ENCODE measurements around the gene HNRNPL.
A peak's percentile ranks its signal among the peaks of the same experiment; 100 is the strongest.
"Not testable (repeated sequence)": the region's sequence is repeated elsewhere in the genome, so short reads cannot be mapped to it uniquely, and the experiment has no call there.

The HNRNPL gene

DNA sequence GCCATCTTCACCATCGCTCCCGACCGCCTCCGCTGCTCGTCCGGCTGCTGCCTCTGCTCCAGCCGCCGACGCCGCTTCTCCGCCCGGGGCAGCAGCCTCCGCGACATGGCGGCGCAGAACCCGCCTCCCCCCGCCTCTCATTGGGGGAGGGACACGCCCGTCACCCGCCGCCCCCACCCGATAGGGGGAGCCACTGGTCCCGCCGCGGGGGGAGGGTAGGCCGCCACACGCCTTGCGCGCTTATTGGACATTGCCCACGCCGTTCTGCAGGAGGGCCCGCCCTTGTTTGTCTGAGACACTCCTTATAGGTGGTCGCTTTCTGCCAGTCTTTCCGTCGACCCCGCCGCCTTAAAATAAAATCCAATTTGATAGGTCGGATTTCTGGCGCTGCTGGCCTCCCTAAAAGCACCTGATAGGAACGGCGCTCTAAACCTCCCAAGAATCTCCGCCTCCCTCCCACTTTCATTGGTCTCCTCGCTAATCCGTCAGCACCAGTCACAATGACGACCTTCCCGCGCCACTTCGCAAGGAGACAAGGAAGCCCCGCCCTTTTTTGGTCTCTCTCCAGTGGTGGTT is at the start of gene HNRNPL:
HNRNPL (minus strand) TSS at position 127 of the 576 bp plus-strand sequence; CDS start at position 107, 20 bp downstream.
- DNase-seq = peak; percentile 100

DNA sequence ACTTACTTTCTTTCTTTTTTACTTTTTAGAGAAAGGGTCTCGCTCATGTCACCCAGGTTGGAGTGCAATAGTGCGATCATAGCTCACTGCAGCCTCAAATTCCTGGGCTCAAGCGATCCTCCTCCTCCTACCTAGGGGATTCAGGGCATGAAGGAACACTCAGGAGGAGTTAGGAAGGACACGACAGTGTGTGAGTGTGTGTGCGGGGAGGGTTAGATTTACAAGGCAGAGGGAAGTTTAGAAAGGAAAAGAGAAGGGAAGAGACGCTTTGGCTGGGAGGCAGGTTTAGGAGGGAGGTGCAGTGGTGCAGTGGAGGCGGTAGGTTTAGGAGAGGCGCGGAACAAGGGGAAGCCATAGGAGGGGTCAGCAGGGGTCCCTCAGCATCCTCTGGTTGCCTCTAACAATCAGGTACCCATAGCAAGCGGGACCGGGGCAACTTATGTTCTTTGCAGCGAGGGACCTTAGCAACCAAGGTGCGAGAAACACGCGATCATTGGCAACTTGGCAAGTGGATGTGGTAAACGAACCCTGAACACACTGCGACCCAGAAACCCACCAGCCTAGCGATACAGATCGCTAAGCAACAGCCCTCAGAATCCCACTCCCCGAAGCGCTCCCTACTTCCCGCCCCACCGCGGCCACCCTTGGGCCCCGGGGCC is 49.1 kb upstream of the HNRNPL start:
- no peak for DNase-seq

DNA sequence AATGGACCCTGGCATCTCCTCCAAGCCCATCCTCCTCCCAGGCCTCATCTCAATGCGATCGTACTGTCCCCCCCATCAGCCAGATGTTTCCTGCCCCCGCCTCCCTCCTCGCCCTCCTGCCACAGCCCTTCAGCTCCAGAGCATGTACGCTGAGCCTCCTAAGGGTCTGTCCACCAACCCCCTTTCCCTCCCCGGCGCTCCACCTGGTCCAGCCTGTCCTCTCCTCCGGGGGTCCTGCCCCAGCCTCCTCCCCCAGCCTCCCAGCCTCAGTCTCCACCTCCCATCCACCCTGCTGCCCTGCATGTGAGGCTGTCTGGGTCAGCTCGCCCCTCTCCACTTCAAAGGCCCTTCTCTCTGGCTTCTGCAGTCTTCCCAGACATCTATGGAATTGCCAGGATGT is 45.2 kb upstream of the HNRNPL start:
- no peak for DNase-seq

DNA sequence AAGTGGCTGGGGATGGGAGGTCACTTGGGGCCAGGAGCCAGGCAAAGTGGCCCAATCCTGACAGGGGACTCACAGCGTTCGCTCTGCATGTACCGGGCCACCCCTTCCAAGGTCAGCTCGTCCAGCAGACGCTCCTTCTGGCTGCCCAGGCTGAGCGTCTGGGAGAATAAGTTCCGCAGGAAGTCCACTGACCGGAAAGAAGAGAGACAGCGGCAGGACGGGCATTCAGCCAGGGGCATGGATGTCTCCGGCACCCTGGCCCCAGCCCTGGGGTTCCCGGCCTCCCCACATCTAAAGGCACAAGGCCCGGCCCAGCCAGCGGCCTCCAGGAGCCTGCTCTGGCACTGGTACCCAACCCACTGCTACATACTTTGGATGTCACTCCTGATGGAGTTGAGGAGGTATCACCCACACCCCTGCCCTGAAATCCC is 43.6 kb upstream of the HNRNPL start:
- no peak for DNase-seq

DNA sequence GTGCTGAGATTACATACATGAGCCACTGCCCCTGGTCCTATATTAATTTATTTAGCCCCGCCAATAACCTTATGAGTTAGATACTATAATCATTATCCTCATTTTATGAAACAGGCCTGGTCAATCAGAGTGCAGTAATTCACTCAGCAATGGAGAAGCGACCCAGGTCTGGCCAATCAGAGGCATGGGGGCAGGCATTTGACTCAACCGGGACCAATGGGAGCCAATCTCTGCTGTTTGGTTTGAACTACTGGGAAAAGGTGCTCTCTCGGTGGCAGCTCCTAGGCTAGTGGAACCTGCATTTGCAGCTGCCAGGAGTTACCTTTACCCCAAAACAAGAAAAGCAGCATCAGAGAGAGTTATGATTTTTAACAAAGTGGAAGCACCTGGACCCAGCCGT is 43.1 kb upstream of the HNRNPL start:
- DNase-seq = no peak

DNA sequence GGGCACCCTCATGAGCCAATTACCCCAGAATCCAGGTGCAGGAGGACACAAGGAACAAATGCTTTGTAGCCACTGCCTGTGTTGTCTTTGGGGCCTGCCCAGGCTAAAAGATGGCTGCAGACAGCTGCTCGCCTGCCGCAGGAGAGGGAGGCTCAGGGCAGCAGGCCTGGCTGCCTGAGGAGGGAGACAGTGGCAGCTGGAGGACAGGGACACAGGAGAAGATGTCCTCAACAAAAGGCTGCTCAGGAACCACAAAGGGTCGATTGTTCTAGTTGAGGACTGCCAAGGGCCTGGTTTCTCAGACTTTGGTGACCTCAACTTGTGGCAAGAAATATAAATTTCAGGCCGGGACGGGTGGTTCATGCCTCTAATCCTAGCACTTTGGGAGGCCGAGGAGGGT is 42.0 kb upstream of the HNRNPL start:
- no peak for DNase-seq

DNA sequence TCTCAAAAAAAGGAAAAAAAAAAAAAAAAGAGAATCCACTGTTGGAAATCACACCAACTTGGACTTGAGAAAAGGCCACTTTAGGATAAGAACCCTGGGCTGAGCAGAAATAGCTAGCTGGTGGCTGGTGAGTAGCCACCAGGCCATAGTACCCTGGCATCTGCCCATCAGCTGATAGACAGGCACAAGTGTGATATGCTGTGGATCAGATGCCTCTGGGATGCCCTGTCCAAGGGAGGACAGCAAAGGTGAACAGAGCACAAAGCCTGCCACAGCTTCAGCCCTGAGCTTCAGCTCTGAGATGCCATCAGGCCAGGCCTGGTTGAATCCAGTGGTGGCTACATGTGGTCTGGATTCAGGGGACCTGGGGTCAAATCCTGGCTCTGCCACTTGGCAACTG is 40.9 kb upstream of the HNRNPL start:
- no peak for DNase-seq

DNA sequence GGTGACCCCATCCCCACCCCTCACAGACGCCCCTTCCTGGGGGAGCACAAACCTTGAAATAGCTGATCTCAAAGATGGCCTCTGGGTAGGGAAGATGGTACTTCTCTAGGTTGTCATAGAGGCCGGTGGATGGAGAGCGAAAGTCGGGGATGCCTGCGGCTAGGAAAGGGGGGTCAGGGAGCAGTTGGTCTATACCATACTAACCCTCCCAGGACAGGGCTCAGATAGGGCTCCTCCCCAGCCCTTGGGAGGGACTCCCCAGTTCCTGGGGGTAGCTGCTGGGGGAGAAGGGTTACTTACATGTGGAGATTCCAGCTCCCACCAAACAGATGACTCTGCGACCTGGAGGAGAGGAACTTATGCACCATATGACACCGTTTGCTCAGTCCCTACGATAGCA is 40.0 kb upstream of the HNRNPL start:
- no peak for DNase-seq

DNA sequence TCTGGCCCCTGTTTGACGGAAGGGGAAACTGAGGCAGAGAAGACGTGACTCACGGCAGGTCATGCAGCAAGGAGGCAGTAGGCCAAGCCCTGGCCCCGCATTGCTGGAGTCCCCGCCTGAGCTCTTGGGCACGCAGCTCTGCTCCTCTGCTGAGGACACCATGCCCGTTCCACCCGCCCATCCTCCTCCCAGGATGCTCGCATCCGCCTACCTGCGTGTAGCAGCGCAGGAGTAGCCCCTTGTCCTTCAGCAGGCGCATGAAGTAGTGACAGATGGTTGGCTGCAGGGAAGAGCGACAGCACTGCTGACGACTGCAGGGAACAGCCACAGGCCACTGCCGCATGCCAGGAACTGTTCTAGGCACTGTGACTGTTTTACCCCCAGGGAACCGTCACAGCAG is 39.1 kb upstream of the HNRNPL start:
- DNase-seq = no peak

DNA sequence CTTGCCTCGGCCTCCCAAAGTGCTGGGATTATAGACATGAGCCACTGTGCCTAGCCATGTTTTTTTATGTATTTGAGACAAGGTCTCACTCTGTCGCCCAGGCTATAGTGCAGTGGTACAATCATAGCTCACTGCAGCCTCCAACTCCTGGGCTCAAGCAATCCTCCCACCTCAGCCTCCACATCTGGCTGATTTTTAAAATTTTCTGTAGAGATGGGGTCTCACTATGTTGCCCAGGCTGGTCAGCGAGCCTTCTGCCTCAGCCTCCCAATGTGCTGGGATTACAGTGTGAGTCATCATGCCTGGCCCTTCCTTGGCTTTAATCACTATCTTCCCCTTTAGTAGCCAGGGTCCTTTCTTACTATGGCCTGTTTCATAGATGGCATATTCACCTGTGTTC is 34.9 kb upstream of the HNRNPL start:
- not testable (repeated sequence) for DNase-seq

DNA sequence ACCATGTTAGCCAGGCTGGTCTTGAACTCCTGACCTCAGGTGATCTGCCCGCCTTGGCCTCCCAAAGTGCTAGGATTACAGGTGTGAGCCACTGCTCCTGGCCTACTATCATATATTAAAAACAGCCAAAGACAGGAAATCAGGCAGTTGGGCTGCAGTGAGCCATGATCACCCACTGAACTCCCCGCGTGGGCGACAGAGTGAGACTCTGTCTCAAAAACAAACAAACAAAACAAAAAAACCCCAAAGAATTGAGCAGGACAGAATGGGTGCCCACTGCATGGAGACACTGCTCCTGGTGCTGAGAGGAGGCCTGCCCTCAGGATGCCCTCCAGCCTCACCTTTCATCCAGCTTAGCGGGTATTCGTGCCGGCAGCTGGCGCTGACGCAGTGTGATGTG is 33.5 kb upstream of the HNRNPL start:
- DNase-seq = no peak

DNA sequence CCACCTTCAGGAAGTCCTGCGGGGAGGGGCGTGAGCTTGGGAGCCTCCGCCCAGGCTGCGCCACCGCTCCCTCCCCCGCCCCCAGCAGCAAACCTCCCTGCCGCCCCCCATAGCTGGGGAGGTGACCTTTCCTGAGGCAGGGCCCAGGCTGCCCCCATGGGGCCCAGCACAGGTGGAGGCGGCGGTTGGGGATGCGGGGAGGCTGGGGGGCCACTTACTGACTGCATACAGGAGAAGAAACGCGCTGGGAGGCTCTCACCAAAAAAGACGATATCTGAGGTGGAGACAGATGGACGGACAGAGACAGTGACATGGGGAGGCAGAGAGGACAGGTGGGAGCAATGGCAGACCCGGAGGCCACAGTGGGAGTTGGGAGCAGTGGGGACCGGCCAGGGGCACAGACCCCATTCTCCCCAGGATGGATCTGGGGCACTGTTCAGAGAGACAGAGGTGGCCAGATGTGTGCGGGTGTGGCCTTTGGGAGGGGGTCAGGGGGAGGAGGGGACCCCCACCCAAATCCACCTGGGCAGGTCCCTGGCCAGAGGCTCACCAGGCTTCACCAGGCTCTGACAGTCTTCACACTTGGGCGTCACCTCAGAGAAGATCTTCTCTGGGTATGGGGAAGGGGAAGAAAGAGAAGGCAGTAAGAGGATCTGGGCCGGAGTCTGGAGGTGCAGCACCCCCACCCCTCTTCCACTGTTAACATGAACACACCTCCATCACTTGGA is 31.3 kb upstream of the HNRNPL start:
- DNase-seq = no peak

DNA sequence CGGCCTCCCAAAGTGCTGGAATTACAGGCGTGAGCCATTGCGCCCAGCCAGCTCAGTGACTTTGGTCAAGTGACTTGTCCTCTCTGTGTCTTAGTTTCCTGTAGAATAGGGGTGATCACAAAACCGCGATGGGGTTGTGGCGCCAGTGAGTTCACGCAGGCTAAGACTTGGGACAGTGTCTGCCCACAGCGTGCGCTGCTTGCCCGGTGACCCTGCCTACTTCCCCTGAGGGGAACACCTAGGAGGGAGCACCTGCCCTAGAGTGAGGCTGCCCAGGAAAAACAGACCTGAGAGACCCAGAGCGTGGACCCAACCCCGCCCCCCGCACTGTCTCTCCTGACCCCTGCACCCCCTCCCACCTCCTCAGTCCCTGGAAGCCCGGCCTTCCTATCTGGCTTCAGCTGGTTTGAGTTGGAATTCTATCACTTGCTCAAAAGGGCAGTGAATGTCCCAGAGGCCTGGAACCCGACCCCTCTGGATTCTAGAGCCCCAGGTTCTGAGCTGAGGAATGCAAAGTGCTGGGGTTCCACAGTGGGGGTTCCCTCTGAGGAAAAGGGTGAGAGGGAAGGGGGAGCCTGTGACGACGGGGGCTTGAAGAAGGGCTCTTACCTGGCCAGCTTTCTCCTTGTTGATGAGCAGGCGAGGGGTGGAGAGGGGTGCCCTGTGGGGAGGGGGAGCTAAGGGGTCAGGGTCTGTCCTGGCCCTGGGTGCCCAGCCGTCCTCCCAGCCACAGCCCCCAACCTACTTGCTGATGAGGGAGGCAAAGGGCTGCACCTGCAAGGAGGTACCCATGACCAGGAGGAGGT is 30.5 kb upstream of the HNRNPL start:
- no peak for DNase-seq

DNA sequence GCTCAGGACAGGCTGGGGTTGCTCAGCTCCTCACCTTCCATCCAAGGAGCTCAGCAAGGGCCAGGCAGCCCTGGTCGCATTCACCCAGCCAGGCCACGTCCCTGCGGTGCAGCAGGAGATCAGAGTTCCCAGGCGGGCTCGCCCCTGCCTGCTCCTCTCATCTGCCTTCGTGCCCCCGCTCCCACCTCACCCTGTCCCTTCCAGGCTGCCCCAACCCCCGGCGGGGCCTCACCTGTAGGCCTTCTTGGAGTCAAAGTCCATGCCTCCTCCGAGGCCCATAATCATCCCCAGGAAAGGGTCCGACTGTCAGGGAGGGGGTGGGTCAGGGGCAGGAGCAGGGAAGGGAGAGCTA is 29.6 kb upstream of the HNRNPL start:
- DNase-seq = no peak

DNA sequence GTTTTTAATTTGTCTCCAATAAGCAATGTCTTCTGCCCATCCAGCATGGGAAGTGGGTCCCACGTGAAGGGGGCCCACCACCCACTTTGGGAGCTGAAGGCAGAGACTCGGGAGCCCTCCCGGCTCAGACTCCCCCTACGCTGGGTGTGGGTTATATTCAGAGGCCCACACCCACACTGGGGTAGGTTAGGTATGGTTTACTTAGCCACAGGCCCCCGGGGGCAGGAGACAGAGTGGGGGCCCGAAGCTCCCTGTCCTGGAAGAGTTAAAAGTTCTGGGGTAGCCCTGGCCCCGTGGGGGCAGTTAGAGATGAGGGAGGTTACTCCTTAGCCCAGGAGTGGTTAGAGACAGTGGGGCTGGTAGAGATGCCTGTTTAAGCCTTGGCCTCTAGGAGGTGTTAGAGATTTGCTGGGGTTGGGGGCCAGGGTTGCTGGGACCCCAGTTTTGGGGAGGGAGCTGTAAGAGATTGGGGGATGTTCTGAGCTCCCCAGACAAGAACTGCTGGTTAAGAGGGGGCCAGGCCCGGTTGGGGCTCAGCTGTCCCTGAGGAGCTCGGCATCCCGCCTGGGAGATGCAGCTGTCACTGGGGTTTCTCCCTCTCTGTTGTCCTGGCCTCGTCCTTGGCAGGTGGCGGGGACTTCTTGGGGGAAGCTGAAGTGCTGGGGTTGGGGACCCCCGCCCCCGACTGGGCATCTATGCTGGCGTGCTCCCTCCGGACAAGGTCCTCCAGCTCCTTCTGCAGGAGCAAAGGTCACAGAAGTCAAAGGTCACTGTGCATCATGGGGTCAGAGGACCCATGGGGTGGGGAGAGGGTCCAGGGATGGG is 29.0 kb upstream of the HNRNPL start:
- DNase-seq = no peak

DNA sequence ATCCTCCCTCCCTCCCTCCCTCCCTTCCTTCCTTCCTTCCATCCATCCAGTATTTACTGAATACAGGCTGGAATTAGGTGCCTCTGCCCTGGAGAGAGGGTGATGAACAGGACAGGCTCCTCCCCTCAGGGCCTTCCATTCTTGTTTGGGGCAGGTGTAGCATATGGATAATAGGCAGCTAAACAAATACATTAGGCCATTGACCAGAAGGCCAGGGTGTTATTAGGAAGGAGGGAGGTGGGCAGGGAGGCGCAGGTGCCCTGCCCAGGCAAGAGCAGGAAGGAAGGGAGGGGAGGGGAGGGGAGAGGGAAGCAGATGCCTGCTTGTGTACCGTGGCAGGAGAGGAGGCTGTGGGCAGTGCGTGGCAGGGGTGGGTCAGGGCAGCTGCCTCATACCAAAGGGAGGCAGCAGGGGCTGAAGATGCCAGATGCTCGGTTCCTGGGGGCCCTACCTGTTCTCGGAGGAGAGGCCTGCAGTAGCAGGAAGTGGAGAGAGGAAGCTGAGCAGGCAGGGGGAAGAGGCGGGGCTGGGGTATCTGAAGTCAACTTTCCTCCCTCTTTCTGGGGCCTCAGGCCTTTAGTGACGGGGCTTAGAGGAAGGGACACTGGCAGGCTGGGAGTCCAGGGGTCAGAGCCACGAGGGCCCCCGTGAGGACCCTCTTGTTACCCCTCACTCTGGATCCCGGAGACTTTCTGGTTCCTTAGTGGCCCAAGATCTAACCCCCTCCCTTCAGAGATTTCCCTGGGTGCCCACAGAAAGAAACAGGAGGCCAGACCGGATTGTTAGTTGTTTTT is 28.2 kb upstream of the HNRNPL start, which contains the start of gene RINL:
RINL (minus strand) TSS at position 495 of the 794 bp plus-strand sequence. CDS start 1,533 bp downstream, outside the sequence.
- DNase-seq = peak; percentile 77

DNA sequence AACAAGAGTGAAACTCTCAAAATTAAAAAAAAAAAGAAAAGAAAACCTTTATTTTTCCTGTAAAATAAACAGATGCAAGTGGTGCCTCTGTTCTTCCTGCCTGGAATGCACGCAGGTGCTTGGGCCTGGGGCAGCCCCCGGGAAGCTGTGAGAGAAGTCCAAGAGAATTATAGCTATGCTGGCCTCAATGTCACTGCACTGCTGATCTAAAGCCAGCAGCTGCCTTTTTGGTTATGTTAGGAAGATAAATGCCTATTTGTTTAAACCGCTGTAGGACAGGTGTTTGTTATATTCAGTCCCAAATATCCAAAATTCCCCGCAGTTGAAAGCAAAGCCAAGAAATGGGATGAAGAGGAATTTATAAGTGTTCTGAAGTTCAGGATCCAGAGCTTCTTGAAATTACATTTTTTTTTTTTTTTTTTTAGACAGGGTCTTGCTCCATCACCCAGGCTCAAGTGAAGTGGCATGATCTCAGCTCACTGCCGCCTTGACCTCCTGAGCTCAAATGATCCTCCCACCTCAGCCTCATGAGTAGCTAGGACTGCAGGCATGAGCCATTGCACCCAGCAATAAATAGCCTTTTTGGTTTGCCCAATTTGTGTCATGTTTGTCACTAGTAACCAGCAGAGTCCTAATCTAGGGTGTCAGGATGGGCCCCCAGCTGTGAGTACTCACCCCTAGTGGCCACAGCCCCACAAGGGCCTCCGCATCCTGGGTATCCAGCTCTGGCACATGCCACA is 26.0 kb upstream of the HNRNPL start:
- DNase-seq = no peak

DNA sequence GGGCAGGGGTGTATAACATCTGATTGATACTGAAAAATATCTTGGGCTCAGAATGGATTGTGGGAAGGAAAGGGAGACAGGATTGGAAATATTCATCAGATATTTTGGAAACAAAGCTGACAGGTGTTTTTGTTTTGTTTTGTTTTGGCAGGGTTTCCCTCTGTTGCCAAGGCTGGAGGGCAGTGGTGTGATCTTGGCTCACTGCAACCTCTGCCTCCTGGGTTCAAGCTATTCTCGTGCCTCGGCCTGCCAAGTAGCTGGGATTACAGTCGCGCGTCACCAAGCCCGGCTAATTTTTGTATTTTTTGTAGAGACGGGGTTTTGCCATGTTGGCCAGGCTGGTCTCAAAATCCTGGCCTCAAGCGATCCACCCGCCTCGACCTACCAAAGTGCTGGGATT is 23.6 kb upstream of the HNRNPL start:
- DNase-seq = not testable (repeated sequence)

DNA sequence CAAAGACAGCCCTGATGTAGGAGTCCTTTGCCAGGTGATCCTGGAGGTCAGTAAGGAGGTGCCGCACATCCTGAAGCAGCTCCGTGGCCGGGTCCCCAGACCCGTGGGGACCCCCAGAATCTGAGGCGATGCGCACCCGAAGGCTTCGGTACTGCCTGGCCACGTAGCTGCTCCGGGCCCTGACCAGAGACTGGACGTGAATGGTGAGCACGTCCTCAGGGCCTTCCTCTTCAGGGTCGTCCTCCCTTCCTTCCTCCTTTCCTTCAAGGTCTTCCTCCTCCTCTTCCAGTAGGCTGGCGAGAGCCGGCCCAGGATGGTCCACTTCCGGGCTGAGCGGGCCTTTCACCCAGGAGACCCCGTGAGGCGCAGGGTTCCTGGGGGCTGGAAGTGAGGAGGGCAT is 20.8 kb upstream of the HNRNPL start:
- no peak for DNase-seq

DNA sequence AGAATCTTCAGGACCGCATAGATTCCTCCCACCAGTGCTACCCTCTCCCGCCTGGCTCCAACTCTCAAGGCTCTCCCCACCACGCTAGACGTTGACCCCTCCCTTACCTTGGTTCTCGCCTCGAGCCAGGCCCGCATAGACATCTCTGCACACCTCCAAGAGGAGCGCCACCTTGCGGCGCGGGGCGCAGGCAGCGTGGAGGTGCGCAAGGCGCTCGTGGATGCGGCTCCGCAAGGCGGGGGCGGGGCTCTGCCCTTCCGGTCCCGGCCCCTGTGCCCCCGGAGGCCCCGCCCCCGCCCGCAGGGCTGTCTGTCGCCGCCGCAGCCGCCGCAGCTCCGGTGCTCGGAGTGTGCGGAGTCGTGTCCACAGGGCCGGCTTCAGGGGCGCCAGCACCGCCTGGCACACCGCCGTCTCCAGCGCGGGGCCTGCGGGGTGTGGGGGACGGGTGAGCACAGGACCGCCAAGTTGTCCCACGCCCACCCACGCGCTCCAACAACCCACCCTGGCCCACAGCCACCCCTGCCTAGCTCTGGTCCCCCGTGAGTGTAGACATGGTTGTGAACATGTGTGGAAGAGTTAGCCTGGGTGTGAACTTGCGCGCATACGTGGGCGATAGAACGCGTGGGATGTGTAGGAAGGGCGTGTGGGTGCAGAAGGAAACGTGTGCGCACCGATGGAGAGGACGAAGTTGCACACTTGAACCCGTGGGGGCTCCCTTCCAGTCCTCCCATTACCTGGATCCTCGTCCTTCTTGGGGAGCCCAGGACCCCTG is 20.2 kb upstream of the HNRNPL start:
- peak; percentile 96 for DNase-seq

All from CD4-positive, alpha-beta T cell treated with Interleukin-21 for 1 hour (primary cell).